K562 (cell line): ENCODE results near the gene CNOT6L. TPM values are rescaled to one million over a fixed set of nuclear protein-coding genes. Genes with fewer than 3 reads are reported as not detected.

Experiments used
- ATAC-seq: fragments of 200-7000 bp; cut with Tn5 transposase; 3 replicates; pipeline ENCODE4 v1.9.1; 2020; ENCODE audit warnings: moderate library complexity
- BruUV-seq: library from RNA; stranded (reverse); fragments of 400-500 nt; replicated peaks from 2 replicates; lab custom pipeline; 2021; lab: Mats Ljungman, UMichigan
- CTCF ChIA-PET: fragments of 300-600 bp; formaldehyde crosslinking; extraction: SDS; loops from one replicate; lab custom pipeline; 2021; ENCODE audit warnings: low intra/inter-chr PET ratio; lab: Yijun Ruan, JAX
- POLR2A ChIA-PET: fragments of 300-600, 350-650 bp; sonication (Branson Sonifier 250); formaldehyde crosslinking; extraction: SDS; loops from one replicate; lab custom pipeline; 2021; ENCODE audit warnings: antibody characterized with exemption, inconsistent platforms; lab: Yijun Ruan, JAX
- DNase-seq, 4 experiments: peaks; one replicate each; pipeline versions ENCODE4 v3.0.0 to v3.0.0-alpha.2; 2011 to 2018; ENCODE audit warnings: low spot score in 3 of 4, mixed read lengths in 3 of 4; ENCODE audit errors: extremely low read depth in 1 of 4
- FAIRE-seq: peaks from 2 replicates; lab custom pipeline; 2011; peaks lifted over from hg19 to GRCh38; lab: Jason Lieb, UNC
- H2AFZ ChIP-seq: 2 replicates; pipeline ENCODE4 v1.6.0; 2011; ENCODE audit warnings: low read depth, low read length, control low read depth, inconsistent platforms
- H3K27ac ChIP-seq: fragments of 200-600 bp; 3 replicates; pipeline ENCODE4 v1.8.0; 2011; ENCODE audit warnings: low read depth, mild to moderate bottlenecking, control low read depth, inconsistent platforms, low read length, moderate library complexity, mixed read lengths; ENCODE audit errors: extremely low read depth
- H3K27me3 ChIP-seq, 2 experiments: fragments of 300-600 bp in 1 of 2; 2 replicates in 1 of 2; 3 replicates in 1 of 2; pipeline versions ENCODE4 v1.6.0 to v1.8.0; 2011; ENCODE audit warnings: inconsistent platforms in 2 of 2, low read length in 2 of 2, mild to moderate bottlenecking in 1 of 2, mixed read lengths in 1 of 2, moderate library complexity in 1 of 2; ENCODE audit not compliant: control insufficient read depth in 2 of 2, insufficient read depth in 2 of 2
- H3K36me3 ChIP-seq: fragments of 300-600 bp; 3 replicates; pipeline ENCODE4 v1.8.0; 2011; ENCODE audit warnings: mild to moderate bottlenecking, low read length, inconsistent platforms; ENCODE audit not compliant: control insufficient read depth, insufficient read depth
- H3K4me1 ChIP-seq, 2 experiments: fragments of 200-600 bp in 1 of 2; replicated peaks in 1 of 2; 2 replicates in 1 of 2; 3 replicates in 1 of 2; pipeline versions ENCODE4 v1.5.1 to v1.8.0; 2011; ENCODE audit warnings: inconsistent platforms in 2 of 2, low read length in 2 of 2, mild to moderate bottlenecking in 1 of 2, mixed read lengths in 1 of 2, moderate library complexity in 1 of 2; ENCODE audit not compliant: control insufficient read depth in 2 of 2, insufficient read depth in 2 of 2
- H3K4me2 ChIP-seq: 2 replicates; pipeline ENCODE4 v1.6.1; 2011; ENCODE audit warnings: low read length, control low read depth, inconsistent platforms, mixed read lengths; ENCODE audit not compliant: insufficient read depth
- H3K4me3 ChIP-seq: fragments of 200-600 bp; sonication (generic), shearing (Covaris generic); 2 replicates; pipeline ENCODE4 v1.5.1; 2016; ENCODE audit warnings: control low read depth, inconsistent platforms
- H3K79me2 ChIP-seq: fragments of 200-600 bp; 3 replicates; pipeline ENCODE4 v1.8.0; 2011; ENCODE audit warnings: low read length, inconsistent platforms; ENCODE audit not compliant: control insufficient read depth, insufficient read depth
- H3K9ac ChIP-seq, 2 experiments: 2 replicates each; pipeline versions ENCODE4 v1.6.0 to v1.6.1; 2011; ENCODE audit warnings: low read depth in 2 of 2, low read length in 2 of 2, control low read depth in 1 of 2, inconsistent platforms in 1 of 2, mild to moderate bottlenecking in 1 of 2, mixed read lengths in 1 of 2; ENCODE audit not compliant: insufficient read depth in 1 of 2
- H3K9me1 ChIP-seq: one replicate; pipeline ENCODE4 v1.6.0; 2011; ENCODE audit warnings: inconsistent platforms, mild to moderate bottlenecking, low read length, moderate library complexity; ENCODE audit not compliant: control insufficient read depth, insufficient read depth
- H3K9me3 ChIP-seq: replicated peaks from 2 replicates; pipeline ENCODE4 v1.5.1; 2011; ENCODE audit warnings: low read depth, low read length, inconsistent platforms; ENCODE audit not compliant: control insufficient read depth, insufficient read depth
- H4K20me1 ChIP-seq: replicated peaks from 2 replicates; pipeline ENCODE4 v1.6.1; 2011; ENCODE audit warnings: low read length, inconsistent platforms, mixed read lengths; ENCODE audit not compliant: control insufficient read depth, insufficient read depth
- HMGN3 ChIP-seq: IDR thresholded peaks from 2 replicates; pipeline ENCODE4 v1.6.1; 2011; ENCODE audit warnings: borderline replicate concordance, low read depth, mild to moderate bottlenecking, mixed read lengths, low read length; ENCODE audit not compliant: insufficient read length; ENCODE audit errors: extremely low read depth
- KAT2B ChIP-seq: IDR thresholded peaks from one replicate; pipeline ENCODE4 v1.6.1; 2012; ENCODE audit warnings: low read depth, mild to moderate bottlenecking, control low read depth, inconsistent platforms, low read length, moderate library complexity
- ZNF12 ChIP-seq: sonication (generic); formaldehyde crosslinking; IDR thresholded peaks from 2 replicates; pipeline ENCODE4 v1.4.0; 2020; ENCODE audit warnings: mild to moderate bottlenecking, missing genetic modification reagents
- ZNF24 ChIP-seq: fragments of 450-650 bp; IDR thresholded peaks from 2 replicates; pipeline ENCODE4 v1.6.1; 2016
- ZNF274 ChIP-seq: IDR thresholded peaks from 2 replicates; pipeline ENCODE4 v1.6.1; 2011; ENCODE audit warnings: low read depth, mild to moderate bottlenecking, low read length, moderate library complexity, borderline replicate concordance
- ZNF609 ChIP-seq: sonication (generic); formaldehyde crosslinking; IDR thresholded peaks from 2 replicates; pipeline ENCODE4 v1.8.1; 2023; ENCODE audit warnings: missing genetic modification reagents, mild to moderate bottlenecking, borderline replicate concordance
- WGBS: fragments of 100-300 bp; shearing (Covaris generic); methylation state at CpG from one replicate; pipeline ENCODE4 v1.1.6; 2016; ENCODE audit warnings: low coverage, mixed read lengths; ENCODE audit not compliant: insufficient coverage; ENCODE audit errors: missing lambda C conversion rate; 5-methylcytosine and 5-hydroxymethylcytosine counted together
- in situ Hi-C: fragments of 300-500 bp; cut with MboI; formaldehyde crosslinking; loops from 4 replicates; pipeline ENCODE4 v1.15.0; 2018; ENCODE audit warnings: inconsistent platforms, mixed read lengths
- intact Hi-C: fragments of 100-400 bp; cut with micrococcal nuclease; formaldehyde crosslinking; loops from 2 replicates; pipeline ENCODE4 v1.14.2; 2022
- polyA plus RNA-seq, 8 experiments: library from polyadenylated mRNA; depleted of rRNA in 4 of 8; stranded (reverse) in 5 of 8; unstranded in 3 of 8; fragments of >200 nt; fragmentation: Nextera tagmentation in 2 of 8; fragmentation: Illumina TruSeq in 1 of 8; extraction: Ambion mirVana in 2 of 8; extraction: Trizol in 1 of 8; gene quantifications; 2 replicates each; pipeline versions ENCODE4 v1.2.1 to v1.2.3, GENCODE V29; 2011 to 2014; ENCODE audit warnings: inconsistent platforms in 1 of 8, missing spikeins in 1 of 8
- total RNA-seq, 7 experiments: library from RNA; depleted of rRNA in 6 of 7; stranded (reverse); fragments of >200 nt in 6 of 7; fragmentation: Illumina TruSeq in 2 of 7; extraction: Trizol in 2 of 7; gene quantifications; 2 replicates each; pipeline versions ENCODE4 v1.2.1 to v1.2.3, GENCODE V29; 2011 to 2021; ENCODE audit warnings: low replicate concordance in 1 of 7
- TF ChIP-seq, protein P1 (sequence below): fragments of 450-650 bp; IDR thresholded peaks from 2 replicates; pipeline ENCODE4 v1.7.1; 2018; ENCODE audit warnings: mild to moderate bottlenecking, low read depth; ENCODE audit not compliant: partially characterized antibody

The CNOT6L gene
- total and polyA plus RNA-seq, 9 of the 15 experiments (the other 6 are each of a cell fraction or from before 2014, with no cell fraction given): 3.7 to 27.9 (median 6.5) TPM

DNA sequence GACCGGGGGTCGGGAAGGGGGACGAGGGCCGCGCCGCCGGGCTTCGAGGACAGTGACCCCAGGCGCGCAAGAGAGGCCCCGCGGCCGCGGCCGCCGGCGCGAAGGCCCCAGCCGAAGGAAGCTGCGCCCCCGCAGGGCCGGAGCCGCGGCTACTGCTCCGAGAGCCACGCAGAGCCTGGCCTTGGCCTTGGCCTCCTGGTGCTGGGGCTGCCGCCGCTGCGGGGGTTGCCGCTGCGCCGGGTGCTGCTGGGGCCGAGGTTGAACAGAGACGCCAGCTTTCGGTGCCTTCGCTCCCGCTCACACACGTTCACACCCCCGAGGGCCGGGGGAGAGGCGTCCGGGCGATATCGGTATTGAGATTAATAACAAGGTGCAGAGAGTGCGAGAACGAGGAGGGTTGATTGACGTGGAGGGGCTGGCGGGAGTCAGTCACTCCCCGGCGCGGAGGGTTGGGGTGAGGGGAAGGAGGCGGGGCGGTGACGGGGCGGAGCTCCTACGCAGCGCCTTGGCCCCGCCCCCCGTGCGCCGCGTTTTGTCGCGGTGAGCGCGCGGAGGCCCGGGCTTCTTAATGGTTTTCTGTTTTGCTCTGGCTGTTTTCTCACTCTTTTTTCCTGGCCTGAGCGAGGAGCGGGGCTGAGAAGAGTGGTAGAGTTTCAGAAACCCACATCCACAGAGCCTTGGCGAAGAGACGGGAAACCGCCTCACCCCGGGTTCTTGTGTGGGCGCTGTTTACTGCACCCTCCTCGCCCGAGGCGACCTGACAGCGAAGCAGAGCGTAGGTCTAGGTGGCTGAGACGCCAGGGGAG is 878 bp upstream of the CNOT6L start (continued):
- TF ChIP-seq ZNF609 (CRISPR knock-in tag) (no peak), ZNF12 (no peak)

DNA sequence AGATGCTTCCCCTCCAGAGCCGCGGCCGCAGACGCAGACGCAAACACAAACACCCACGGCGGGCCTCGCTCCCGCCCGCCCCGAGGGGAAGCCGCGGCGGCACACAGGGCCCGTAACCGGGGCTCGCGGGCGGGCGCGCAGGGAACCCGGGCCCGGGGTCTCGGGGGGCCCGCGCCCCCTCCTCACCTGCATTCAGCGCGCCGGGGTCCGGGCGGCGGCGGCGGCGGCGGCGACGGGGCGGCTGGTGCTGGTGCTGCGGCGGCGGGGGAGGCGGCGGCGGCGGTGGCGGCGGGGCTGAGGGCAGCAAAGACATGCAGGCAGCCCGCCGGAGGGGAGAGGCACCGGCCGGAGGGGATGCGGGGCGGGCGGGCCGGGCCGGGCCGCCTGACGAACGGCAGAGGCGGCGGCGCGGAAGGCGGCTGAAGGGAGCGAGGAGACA is 255 bp upstream of the CNOT6L start:
- DNase-seq: peak in 3 of 4 experiments; percentile 35 to 44 (median 43)
- Histone ChIP-seq H3K79me2 (peaks cover 60% of the 10 kb centered on the region), H2AFZ (peak overlapping the region; percentile 96), H3K4me1 (peaks cover 10 to 15% of the 10 kb centered on the region in 2 experiments; a peak in 4 of 5 replicates), H3K9ac (peak overlapping the region; percentile 84 to 97), H3K9me1 (no peaks in the 10 kb centered on the region), H3K4me3 (peak overlapping the region; percentile 66), H4K20me1 (peaks cover 6% of the 10 kb centered on the region; the same call in 1 of the 2 replicates), H3K9me3 (no peaks in the 10 kb centered on the region), H3K4me2 (peak overlapping the region; percentile 93), H3K27me3 (no peaks in the 10 kb centered on the region), H3K27ac (peak overlapping the region; percentile 87), H3K36me3 (no peaks in the 10 kb centered on the region; the same call in 2 of the 3 replicates)
- BruUV-seq: no TSS peak
- intact Hi-C loops: loop anchor here (10.0 kb wide), 1 partner anchor 75 kb away; no protein-coding TSS in a partner anchor
- 0% methylated on average over 15 of the region's 66 CpGs for WGBS
- in situ Hi-C loops: no loop called here
- POLR2A ChIA-PET: interaction anchor here (0.6 to 3.5 kb wide), 11 partner anchors 9 to 983 kb away, joined by 3 to 22 read pairs (median 4); partner anchors contain the start of gene MRPL1
- no peak for FAIRE-seq
- CTCF ChIA-PET: no interaction called here
- peak; percentile 2 for ATAC-seq
- no peak for TF ChIP-seq ZNF274
- no peak for TF ChIP-seq KAT2B
- TF ChIP-seq HMGN3: peak; percentile 24
- TF ChIP-seq, protein P1, sequence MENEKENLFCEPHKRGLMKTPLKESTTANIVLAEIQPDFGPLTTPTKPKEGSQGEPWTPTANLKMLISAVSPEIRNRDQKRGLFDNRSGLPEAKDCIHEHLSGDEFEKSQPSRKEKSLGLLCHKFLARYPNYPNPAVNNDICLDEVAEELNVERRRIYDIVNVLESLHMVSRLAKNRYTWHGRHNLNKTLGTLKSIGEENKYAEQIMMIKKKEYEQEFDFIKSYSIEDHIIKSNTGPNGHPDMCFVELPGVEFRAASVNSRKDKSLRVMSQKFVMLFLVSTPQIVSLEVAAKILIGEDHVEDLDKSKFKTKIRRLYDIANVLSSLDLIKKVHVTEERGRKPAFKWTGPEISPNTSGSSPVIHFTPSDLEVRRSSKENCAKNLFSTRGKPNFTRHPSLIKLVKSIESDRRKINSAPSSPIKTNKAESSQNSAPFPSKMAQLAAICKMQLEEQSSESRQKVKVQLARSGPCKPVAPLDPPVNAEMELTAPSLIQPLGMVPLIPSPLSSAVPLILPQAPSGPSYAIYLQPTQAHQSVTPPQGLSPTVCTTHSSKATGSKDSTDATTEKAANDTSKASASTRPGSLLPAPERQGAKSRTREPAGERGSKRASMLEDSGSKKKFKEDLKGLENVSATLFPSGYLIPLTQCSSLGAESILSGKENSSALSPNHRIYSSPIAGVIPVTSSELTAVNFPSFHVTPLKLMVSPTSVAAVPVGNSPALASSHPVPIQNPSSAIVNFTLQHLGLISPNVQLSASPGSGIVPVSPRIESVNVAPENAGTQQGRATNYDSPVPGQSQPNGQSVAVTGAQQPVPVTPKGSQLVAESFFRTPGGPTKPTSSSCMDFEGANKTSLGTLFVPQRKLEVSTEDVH: no peak
- TF ChIP-seq ZNF24: no peak
